Skin of body (tissue), 2 donors: Measurements from ENCODE around the gene CD99. TPM values are rescaled to one million over a fixed set of nuclear protein-coding genes. Genes with fewer than 3 reads are reported as not detected.
"Not testable (repeated sequence)": the region's sequence is repeated elsewhere in the genome, so short reads cannot be mapped to it uniquely, and the experiment has no call there.

ENCODE experiments used
- DNase-seq: peaks from one replicate; lab custom pipeline; 2025; lab: John Stamatoyannopoulos, UW
- total RNA-seq: library from RNA; depleted of rRNA; stranded (reverse); fragments of >200 nt; gene quantifications from one replicate; pipeline ENCODE4 v1.2.3, GENCODE V29; 2014

Gene CD99
- total RNA-seq, 1 donor from 2014 or later = 97.7 TPM

- no peak for DNase-seq
Measured at GRCh38 chrX:2767631-2768455, 76.7 kb downstream of the CD99 start.

GRCh38 chrX:2769615-2770014 is 78.5 kb downstream of the CD99 start:
- no peak for DNase-seq

GRCh38 chrX:2773166-2774055 is 82.3 kb downstream of the CD99 start:
- DNase-seq = not testable (repeated sequence)

- DNase-seq = no peak
Measured at GRCh38 chrX:2774057-2774456, 83.0 kb downstream of the CD99 start.

- no peak for DNase-seq
Measured at GRCh38 chrX:2774776-2775175, 83.7 kb downstream of the CD99 start.

- not testable (repeated sequence) for DNase-seq
Measured at GRCh38 chrX:2780472-2781225, 89.6 kb downstream of the CD99 start.

GRCh38 chrX:2781226-2781571 is 90.1 kb downstream of the CD99 start:
- DNase-seq = no peak

- DNase-seq = no peak
Measured at GRCh38 chrX:2781698-2782097, 90.6 kb downstream of the CD99 start.

- no peak for DNase-seq
Measured at GRCh38 chrX:2782171-2782570, 91.1 kb downstream of the CD99 start.

- DNase-seq = no peak
Measured at GRCh38 chrX:2782778-2783177, 91.7 kb downstream of the CD99 start.

- DNase-seq = no peak
Measured at GRCh38 chrX:2784026-2784425, 92.9 kb downstream of the CD99 start.

- no peak for DNase-seq
Measured at GRCh38 chrX:2785538-2785937, 94.4 kb downstream of the CD99 start.

- no peak for DNase-seq
Measured at GRCh38 chrX:2788980-2789379, 97.9 kb downstream of the CD99 start.

- no peak for DNase-seq
Measured at GRCh38 chrX:2789569-2789968, 98.5 kb downstream of the CD99 start.

Other genes starting within 250 kb of the CD99 start
- 16.1 TPM for gene DHRSX, start 190.3 kb upstream of the CD99 start, total RNA-seq
- gene ZBED1, start 190.3 kb upstream of the CD99 start, total RNA-seq = 25.1 TPM
- gene XG, start 60.7 kb downstream of the CD99 start, total RNA-seq = 7.5 TPM
- gene GYG2, start 137.6 kb downstream of the CD99 start, total RNA-seq = 10.7 TPM
- 13.0 TPM for gene ARSD, start 238.0 kb downstream of the CD99 start, total RNA-seq